Bronchial epithelial cell (primary cell): ENCODE measurements around the gene CFAP45. TPM values are rescaled to one million over a fixed set of nuclear protein-coding genes. Genes with fewer than 3 reads are reported as not detected.

Source experiments
- DNase-seq: peaks from one replicate; pipeline ENCODE4 v3.0.0-alpha.2; 2010; ENCODE audit warnings: low read depth
- FAIRE-seq: peaks from 2 replicates; lab custom pipeline; 2011; peaks lifted over from hg19 to GRCh38; lab: Jason Lieb, UNC
- H3K27me3 ChIP-seq: 2 replicates; pipeline ENCODE4 v1.5.1; 2011; ENCODE audit warnings: low read length; ENCODE audit not compliant: control insufficient read depth, insufficient read depth
- H3K36me3 ChIP-seq: 2 replicates; pipeline ENCODE4 v1.5.1; 2011; ENCODE audit warnings: low read length; ENCODE audit not compliant: control insufficient read depth, insufficient read depth
- H3K4me3 ChIP-seq: 2 replicates; pipeline ENCODE4 v1.5.1; 2011; ENCODE audit warnings: mild to moderate bottlenecking, low read depth, low read length, control low read depth
- total RNA-seq: library from RNA; depleted of rRNA; stranded (reverse); fragments of >200 nt; gene quantifications from 2 replicates; pipeline ENCODE4 v1.2.1, GENCODE V29; 2014
- TF ChIP-seq, protein P1 (sequence below): IDR thresholded peaks from 2 replicates; pipeline ENCODE4 v1.5.1; 2011; ENCODE audit warnings: mild to moderate bottlenecking, moderate library complexity, low read length, control low read depth, inconsistent platforms; ENCODE audit not compliant: insufficient read depth, severe bottlenecking

CFAP45 gene
- total RNA-seq, 1 donor from 2014 or later: 0.53 TPM

DNA sequence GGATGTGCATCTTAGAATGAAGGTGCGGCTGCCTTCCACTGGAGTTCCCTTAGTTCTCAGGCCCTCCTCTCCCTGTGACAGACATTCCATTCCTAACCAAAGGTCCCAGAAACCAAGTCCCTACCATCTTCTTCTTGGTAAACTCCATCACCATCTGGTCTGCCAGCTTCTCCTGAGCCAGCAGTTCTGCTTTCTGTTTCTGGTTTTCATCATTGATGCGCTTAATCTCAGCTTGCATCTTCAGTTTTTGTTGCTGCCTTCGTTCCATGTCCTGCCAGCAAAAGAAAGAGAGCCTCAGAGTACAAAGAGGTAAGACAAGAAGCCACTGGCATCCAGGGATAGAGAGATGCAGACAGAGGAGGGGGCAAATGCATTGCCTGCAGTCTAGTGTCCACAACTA lies 19.5 kb downstream of the CFAP45 start:
- peak; percentile 60 for FAIRE-seq

DNA sequence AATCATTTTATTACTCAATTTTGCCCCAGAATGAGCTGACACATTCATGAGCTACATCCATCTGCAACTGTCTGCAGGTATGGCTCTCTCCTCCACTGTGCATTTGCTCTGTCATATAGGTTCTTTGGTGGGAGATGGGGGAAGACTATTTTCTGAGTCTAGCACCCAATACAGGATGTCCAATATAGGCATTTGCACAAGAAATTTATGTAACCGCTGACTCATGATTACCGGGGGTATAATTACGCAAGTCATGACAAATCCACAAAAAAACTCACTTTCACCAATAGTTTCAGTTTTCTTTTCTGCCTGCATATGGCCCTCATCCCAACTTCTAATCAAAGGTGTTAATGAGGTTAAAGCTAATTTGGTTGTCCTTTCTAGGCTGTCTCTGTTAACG lies 20.0 kb downstream of the CFAP45 start:
- H3K4me3 ChIP-seq: no peak overlapping the region
- peak; percentile 89 for DNase-seq

More for the DNA sequence above, 19.5 kb downstream of the CFAP45 start:
- Histone ChIP-seq H3K27me3 (no peaks in the 10 kb centered on the region), H3K4me3 (no peak overlapping the region), H3K36me3 (no peaks in the 10 kb centered on the region)
- TF ChIP-seq, protein P1, sequence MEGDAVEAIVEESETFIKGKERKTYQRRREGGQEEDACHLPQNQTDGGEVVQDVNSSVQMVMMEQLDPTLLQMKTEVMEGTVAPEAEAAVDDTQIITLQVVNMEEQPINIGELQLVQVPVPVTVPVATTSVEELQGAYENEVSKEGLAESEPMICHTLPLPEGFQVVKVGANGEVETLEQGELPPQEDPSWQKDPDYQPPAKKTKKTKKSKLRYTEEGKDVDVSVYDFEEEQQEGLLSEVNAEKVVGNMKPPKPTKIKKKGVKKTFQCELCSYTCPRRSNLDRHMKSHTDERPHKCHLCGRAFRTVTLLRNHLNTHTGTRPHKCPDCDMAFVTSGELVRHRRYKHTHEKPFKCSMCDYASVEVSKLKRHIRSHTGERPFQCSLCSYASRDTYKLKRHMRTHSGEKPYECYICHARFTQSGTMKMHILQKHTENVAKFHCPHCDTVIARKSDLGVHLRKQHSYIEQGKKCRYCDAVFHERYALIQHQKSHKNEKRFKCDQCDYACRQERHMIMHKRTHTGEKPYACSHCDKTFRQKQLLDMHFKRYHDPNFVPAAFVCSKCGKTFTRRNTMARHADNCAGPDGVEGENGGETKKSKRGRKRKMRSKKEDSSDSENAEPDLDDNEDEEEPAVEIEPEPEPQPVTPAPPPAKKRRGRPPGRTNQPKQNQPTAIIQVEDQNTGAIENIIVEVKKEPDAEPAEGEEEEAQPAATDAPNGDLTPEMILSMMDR: no peak
- no peak for DNase-seq

DNA sequence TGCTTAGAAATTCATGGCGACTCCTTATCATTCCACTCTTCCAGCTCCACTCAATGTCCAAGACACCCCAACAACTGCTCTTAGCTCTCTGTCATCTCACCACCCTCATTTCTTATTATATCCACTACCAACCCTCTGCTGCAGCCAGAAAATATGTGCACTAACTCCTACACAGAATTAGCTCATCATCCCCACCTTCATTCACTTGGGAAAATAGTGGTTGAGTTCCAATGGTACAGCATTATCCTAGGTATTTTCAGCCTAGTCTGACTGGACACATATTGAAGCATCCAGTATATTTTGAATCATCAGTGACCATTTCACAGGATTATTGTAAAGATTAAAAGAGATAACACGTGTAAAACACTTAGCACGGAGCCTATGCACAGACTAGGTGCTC lies 20.8 kb downstream of the CFAP45 start:
- H3K36me3 ChIP-seq: no peaks in the 10 kb centered on the region
- DNase-seq: no peak
- TF ChIP-seq, protein P1: no peak
- no peaks in the 10 kb centered on the region for H3K27me3 ChIP-seq
- FAIRE-seq: no peak
- no peak overlapping the region for H3K4me3 ChIP-seq

More for the DNA sequence above, 20.0 kb downstream of the CFAP45 start:
- H3K27me3 ChIP-seq: no peaks in the 10 kb centered on the region
- no peak for FAIRE-seq
- H3K36me3 ChIP-seq: no peaks in the 10 kb centered on the region
- TF ChIP-seq, protein P1: no peak

DNA sequence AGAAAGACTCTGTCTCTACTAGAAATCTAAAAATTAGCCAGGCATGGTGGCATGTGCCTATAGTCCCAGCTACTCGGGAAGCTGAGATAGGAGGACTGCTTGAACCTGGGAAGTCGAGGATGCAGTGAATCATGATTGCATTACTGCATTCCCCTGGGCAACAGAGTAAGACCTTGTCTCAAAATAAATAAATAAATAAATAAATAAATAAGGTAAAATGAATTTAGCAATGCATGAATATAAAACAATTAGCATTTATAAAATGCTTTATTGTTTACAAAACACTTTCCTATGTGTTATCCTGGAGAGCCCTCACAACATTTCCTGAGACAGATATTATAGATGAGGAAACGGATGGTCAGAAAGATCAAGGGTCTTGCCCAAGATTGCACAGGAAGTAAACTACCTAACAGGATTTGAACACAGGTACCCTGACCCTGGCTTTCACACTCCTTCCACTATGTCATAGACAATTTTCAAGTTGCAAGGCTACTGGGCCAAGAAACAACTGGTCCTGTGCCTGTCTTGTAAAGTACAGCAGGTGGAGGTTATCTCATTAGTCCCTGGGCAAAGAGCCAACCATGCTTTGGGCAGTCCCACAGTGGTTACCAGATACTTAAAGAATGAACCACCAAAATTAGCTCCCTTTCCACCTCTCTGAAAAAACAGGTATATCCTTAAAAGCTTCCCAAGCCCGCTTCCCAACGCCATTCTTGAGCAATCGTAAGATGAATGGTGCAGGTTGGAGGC lies 22.1 kb downstream of the CFAP45 start:
- FAIRE-seq (no peak), DNase-seq (no peak)
- no peaks in the 10 kb centered on the region for H3K36me3 ChIP-seq
- no peaks in the 10 kb centered on the region for H3K27me3 ChIP-seq
- H3K4me3 ChIP-seq: no peak overlapping the region
- TF ChIP-seq, protein P1: no peak

DNA sequence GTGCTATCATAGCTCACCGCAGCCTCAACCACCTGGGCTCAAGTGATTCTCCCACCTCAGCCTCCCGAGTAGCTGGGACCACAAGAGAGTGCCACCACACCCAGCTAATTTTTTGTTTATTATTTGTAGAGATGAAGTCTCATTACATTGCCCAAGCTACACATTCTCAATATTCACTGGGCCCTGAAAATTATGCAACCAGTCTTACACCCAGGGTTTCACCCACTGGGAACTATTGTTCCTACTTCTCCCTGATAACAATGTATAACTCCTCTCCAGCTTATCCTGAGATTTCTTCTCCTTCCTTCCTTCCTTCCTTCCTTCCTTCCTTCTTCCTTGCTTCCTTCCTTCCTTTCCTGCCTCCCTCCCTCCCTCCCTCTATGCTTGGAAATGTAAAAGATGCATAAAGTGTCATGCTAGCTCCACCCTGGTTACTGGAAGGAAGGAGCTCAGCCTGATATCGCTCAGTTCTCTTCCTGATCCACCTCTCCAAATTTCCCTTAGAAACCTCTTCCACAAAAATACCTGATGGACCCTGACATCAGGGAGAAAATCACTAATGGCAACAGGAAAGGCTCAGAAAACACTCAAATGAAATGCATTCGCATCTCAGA lies 26.3 kb downstream of the CFAP45 start:
- FAIRE-seq: no peak

More for the DNA sequence above, 26.3 kb downstream of the CFAP45 start:
- DNase-seq: no peak
- H3K36me3 ChIP-seq: no peaks in the 10 kb centered on the region
- H3K27me3 ChIP-seq: no peaks in the 10 kb centered on the region
- TF ChIP-seq, protein P1: no peak
- no peak overlapping the region for H3K4me3 ChIP-seq
